A172 (cell line): Measurements from ENCODE around the gene OR5D16. TPM values are rescaled to one million over a fixed set of nuclear protein-coding genes. Genes with fewer than 3 reads are reported as not detected.
"Not testable (repeated sequence)": the region's sequence is repeated elsewhere in the genome, so short reads cannot be mapped to it uniquely, and the experiment has no call there.

ENCODE experiments used
- DNase-seq: peaks from one replicate; pipeline ENCODE4 v3.0.0-alpha.2; 2015; ENCODE audit warnings: low spot score
- total RNA-seq: library from RNA; depleted of rRNA; stranded (reverse); fragments of >200 nt; shearing (Covaris generic); gene quantifications from 2 replicates; pipeline ENCODE4 v1.2.3, GENCODE V29; 2014; rRNA removed

OR5D16 gene
- total RNA-seq: not detected in 2 replicates

DNA sequence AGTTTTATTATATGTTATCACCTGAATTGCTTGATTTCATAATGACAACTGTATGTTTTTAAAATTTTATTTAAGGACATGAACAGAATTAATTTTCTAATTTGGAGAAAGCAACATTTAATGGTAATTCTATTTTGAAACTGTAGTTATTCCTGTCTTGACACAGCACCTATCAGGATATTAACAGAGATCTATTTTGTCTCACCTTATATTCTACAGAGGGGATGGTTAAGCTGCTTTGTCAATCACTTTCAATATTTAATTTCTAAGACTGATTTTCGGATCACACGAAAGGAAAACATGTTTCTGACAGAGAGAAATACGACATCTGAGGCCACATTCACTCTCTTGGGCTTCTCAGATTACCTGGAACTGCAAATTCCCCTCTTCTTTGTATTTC is at the start of gene OR5D16:
OR5D16 (plus strand) TSS at position 301 of the 400 bp plus-strand sequence; CDS start at position 301, 0 bp downstream.
- no peak for DNase-seq

DNA sequence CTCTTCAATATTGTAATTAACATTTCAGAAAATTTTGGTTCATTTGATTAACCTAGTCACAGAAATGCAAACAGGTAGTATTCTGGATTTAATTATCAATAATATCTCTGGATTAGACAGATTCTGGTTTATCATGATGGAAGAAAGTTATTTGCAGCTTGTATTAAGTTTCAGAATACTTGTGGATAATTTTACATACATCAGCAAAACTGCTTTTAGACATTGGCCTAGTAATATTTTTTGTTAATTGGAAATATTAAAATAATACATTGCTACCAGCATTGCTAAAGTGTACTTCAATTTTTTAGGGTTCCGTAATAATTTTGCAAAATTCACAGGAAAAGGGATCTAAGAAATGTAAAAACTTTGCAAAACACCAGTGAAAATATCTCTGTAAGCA is 46.9 kb upstream of the OR5D16 start:
- DNase-seq: no peak

DNA sequence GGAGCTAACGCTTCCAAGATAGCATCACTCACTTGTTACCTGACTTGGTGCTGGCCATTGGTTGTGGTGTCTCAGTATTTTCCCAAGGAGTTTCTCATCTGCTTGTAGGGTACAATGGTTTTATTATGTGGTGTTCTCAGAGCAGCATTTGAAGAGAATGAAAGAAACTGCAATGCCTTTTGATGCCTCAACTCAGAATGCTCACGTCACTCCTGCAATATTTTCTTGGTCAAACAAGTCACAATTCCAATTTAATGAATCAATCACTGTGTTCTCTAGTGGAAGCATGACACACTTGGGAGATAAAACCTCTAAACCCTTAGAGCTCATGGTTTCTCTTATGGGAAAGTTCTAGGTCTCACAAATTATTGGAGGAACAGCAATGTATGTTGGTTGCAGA is 45.2 kb upstream of the OR5D16 start:
- no peak for DNase-seq

DNA sequence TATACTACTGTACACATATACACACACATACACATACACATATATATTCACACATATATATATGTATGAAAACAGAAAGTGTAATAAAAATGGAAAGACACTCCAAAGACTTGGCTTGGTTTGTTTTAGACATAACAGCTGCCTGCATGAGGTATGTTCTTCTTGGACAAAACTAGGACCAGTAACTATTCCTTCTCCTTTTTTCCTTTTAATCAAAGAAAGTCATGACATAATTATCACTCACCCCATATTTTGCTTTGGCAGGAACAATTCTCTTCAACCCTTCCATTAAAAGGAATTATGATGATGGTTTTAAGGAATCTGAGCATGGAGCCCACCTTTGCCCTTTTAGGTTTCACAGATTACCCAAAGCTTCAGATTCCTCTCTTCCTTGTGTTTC is 43.3 kb upstream of the OR5D16 start, which contains the start of gene OR5D14:
OR5D14 (plus strand) TSS at position 301 of the 400 bp plus-strand sequence; CDS start at position 301, 0 bp downstream.
- no peak for DNase-seq

DNA sequence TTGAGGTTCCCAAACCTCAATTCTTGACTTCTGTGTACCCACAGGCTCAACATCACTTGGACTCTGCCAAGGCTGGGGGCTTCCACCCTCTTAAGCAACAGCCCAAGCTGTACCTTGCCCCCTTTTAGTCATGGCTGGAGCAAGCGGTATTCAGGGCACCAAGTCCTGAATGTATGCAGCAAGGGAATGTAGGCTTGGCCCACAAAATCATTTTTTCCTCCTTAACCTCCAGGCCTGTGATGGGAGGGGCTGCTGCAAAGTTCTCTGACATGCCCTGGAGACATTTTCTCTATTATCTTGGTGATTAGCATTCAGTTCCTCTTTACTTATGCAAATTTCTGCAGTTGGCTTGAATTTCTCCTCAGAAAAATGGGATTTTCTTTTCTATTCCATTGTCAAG is 32.3 kb upstream of the OR5D16 start:
- no peak for DNase-seq

DNA sequence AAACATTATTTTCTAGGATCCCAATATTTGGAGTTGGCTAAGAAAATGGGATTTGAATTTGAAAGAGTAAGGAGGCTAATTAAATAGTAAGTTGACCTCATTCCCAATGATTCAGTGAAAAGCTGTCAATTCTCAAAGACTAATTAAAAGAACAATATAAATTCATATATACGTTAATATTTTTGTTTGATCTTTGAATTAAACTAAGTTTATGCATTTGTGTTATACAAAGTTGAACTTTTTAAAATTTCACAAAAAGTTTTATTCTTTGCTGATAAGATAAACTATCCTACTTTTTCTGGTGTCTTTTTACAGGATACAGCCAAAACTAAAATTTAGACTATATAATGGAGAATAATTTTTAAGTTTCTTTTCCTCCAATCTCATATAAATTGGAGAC is 27.5 kb upstream of the OR5D16 start, which contains the start of gene OR5L1:
OR5L1 (plus strand) TSS at position 301 of the 400 bp plus-strand sequence. CDS start 100 bp downstream, outside the sequence.
- DNase-seq: no peak

DNA sequence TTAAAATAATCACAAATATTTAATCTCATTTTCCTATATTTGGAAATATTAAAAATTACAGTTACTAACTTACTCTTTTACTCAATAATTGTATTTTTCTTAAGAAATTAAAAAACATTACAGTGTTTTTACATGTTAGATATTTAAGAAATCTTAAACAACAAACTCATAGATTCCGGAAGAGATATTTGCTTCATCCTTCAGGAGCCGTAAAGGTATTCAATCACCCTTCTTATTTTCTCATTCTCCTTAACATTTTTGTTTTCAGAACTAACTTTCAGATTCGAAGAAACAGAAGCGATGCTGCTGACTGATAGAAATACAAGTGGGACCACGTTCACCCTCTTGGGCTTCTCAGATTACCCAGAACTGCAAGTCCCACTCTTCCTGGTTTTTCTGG is 19.2 kb upstream of the OR5D16 start, which contains the start of gene OR5D18:
OR5D18 (plus strand) TSS at position 301 of the 400 bp plus-strand sequence; CDS start at position 301, 0 bp downstream.
- DNase-seq: no peak

DNA sequence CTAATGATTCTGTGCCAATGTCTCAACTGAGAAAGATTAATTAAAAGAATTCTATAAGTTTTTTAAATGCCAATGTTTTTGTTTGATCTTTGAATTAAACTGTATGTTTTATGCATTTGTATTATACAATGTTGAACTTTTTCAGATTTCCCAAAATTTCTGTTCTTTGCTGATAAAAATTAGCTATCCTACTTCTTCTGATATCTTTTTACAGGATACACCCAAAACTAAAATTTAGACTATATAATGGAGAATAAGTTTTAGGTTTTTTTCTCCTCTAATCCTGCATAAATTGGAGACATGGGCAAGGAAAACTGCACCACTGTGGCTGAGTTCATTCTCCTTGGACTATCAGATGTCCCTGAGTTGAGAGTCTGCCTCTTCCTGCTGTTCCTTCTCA is 11.6 kb upstream of the OR5D16 start, which contains the start of gene OR5L2:
OR5L2 (plus strand) TSS at position 301 of the 400 bp plus-strand sequence; CDS start at position 301, 0 bp downstream.
- DNase-seq: no peak

DNA sequence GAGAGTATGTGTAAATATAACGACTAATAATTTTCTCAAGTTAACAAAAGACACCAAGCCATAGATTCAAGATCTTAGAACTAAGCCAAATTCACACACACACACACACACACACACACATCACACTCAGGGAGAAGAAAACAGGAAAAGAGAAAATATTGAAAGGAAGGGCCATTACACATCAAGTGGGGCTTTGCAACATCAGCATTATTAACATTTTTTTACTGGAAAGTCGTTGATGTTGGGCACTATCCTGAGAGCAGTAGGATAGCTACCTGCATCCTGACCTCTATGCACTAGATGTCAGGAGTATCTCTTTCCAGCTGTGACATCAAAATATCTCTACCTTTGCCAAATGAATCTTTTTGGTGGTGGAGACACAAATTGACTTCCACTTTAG is 8.9 kb downstream of the OR5D16 start:
- no peak for DNase-seq

DNA sequence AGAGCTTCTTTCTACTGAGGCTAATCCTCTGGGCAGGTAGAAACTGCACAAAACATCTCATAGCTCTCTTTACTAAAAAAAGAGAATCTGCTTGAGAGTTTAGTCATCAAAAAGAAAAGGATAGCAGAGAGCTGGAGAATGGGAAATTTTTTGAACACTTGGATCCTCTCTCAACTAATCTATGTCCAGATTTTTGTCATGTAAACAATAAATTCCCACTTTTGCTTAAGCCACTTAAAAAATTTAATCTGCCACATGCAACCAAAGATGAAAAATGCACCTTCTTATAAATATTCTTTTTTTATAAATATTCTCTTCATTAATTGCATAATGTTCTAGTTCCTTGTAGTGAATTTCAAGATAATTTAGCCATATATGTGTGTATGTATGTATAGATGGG is 10.5 kb downstream of the OR5D16 start:
- no peak for DNase-seq

DNA sequence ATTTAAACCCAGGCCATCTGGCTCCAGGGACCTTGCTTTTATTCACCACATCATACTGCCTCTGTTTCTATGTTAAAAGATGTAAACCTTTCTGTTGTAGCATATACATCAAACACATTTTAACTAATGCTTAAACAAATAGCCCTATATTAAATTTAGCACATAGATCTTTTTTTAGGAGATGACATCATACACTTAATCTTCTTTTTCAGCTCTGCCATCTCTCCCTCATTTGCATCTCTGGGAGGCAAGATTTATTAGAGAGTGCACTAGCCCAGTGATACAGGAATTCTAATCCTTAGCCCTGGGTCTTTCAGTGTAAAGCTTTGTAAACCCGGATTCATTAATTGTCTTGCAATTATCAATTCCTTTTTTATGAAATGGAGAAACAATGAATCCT is 13.6 kb downstream of the OR5D16 start:
- DNase-seq: no peak

DNA sequence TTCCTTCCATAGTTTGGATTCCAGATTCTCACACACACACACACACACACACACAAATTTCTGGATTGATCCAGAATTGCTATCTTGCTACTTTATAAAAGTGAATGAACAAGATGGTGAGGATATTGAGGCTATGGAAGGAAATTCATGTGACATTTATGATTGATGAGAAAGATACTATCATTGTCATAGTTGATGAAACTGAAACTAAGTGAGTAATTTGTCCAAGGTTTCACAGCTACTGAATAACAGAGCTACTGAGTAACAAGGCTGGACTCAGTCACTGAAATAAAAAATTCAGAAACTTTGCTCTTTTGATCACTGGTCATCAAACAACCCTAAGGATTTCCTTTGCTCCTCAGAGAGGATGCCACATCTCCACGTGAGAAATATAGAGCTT is 16.2 kb downstream of the OR5D16 start:
- no peak for DNase-seq

DNA sequence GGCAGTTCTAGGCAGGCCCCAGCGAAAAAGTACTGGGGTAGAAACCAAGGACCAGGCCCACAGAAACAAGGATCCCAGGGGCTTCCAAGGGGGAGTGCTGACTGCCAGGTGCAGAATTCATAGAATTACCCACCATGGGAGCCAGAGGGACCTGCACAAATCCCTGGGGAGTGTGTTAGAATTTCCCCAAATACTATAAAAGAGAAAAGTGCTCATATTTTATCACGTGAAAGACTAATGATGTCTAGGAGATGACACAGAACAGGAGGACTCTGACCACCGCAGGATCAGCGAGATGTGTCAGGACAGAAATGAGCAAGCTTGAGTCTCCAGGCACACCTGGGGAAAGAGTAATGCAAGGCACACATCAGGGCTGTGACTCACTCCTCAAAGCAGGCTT is 28.8 kb downstream of the OR5D16 start:
- DNase-seq: not testable (repeated sequence)

DNA sequence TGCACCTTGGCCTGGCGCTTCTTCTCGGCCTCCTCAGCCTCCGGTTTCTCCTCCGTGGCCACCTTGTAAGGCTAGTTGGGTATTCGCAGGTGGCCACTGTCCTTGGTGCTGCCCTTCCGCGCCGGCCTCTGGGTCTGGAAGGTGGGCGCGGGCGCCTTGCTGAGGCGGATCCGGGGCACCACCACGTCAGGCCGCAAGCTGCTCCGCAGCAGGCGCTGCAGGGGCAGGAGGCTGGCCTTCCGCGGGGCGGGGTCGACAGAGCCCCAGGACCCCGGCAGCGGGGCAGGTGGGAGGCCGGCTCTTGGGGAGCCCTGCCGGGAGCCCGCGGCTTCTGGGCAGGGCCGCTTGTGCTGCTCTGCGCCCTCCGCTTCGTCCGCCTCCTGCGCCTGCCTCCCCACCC is 34.2 kb downstream of the OR5D16 start:
- DNase-seq: not testable (repeated sequence)

DNA sequence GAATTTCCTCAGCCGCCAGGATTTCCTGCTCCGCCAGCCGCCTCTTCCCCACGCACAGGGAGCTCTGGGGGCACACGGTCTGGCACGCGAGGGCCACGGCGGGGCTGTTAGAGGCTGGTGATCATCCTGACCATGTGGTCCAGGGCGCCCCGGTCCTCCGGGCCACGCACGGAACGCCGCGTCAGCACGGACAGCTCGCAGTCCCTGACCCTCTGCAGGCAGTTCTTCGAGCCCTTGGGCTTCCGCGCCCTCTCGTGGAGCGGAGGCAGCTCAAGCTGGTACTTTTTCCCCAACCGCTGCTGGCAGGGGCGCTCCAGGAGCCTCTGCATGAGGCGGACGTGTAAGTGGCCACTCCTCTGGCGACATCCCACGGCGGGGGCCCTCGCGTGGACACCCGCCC is 34.6 kb downstream of the OR5D16 start:
- DNase-seq: not testable (repeated sequence)

DNA sequence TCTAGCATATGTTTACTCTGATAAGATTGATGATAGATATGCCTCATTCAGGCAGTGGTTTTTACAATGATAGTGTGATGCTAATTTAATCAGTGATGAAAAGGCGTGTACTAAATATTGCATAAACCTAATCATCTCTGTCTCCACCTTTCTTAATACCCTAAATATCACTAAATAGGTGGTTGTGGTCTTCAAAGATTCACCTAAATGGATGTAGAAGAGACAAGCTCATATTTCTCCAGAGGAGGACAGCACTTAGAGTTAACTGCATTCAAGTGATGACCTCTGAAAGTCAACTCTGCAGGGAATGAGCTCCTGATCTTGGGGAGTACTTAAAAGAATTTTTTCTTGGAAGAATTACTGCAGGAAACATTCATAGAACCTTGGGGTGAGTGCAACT is 44.4 kb downstream of the OR5D16 start, which contains the start of gene TRIM51:
TRIM51 (plus strand) TSS at position 301 of the 400 bp plus-strand sequence. CDS start 2,132 bp downstream, outside the sequence.
- not testable (repeated sequence) for DNase-seq

DNA sequence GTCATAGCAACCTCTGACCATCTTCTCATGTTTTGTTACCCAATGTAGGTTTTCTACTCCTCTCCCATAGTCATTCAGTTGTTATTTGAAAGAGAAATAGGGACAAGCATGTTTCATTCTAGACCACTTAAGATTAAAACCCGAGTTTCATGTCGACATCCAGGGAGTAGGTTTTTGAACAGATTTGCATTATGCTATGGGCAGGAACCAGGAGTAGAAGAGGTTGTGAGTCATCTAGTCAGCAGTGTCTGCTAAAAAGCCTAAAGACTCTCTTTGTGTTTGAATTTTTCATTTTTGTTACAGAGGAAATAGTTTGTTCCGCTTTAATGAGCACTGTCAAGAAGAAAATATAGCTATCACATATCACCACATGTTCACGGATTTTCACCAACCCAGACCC is 46.4 kb downstream of the OR5D16 start:
- DNase-seq: not testable (repeated sequence)

DNA sequence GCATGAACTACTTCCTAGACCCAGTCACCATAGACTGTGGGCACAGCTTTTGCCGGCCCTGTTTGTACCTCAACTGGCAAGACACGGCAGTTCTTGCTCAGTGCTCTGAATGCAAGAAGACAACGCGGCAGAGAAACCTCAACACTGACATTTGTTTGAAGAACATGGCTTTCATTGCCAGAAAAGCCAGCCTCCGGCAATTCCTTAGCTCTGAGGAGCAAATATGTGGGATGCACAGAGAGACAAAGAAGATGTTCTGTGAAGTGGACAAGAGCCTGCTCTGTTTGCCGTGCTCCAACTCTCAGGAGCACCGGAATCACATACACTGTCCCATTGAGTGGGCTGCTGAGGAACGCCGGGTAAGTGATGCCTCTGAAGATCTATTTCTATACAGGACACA is 46.9 kb downstream of the OR5D16 start:
- DNase-seq: not testable (repeated sequence)

Other genes starting within 250 kb of the OR5D16 start
- not detected in 2 replicates for gene OR4C11, start 231.1 kb upstream of the OR5D16 start, total RNA-seq
- gene OR4P4, start 203.6 kb upstream of the OR5D16 start, total RNA-seq: not detected in 2 replicates
- gene OR4S2, start 190.4 kb upstream of the OR5D16 start, total RNA-seq: not detected in 2 replicates
- not detected in 2 replicates for gene OR4C6, start 176.6 kb upstream of the OR5D16 start, total RNA-seq
- gene OR5D13, start 65.3 kb upstream of the OR5D16 start, total RNA-seq: not detected in 2 replicates
- gene OR5D14, start 43.2 kb upstream of the OR5D16 start, total RNA-seq: not detected in 2 replicates
- not detected in 2 replicates for gene OR5L1, start 27.4 kb upstream of the OR5D16 start, total RNA-seq
- not detected in 2 replicates for gene OR5D18, start 19.1 kb upstream of the OR5D16 start, total RNA-seq
- not detected in 2 replicates for gene OR5L2, start 11.5 kb upstream of the OR5D16 start, total RNA-seq
- not detected in 2 replicates for gene TRIM51, start 44.5 kb downstream of the OR5D16 start, total RNA-seq
- not detected in 2 replicates for gene OR5W2, start 75.8 kb downstream of the OR5D16 start, total RNA-seq
- not detected in 2 replicates for gene OR5I1, start 97.6 kb downstream of the OR5D16 start, total RNA-seq
- gene OR10AG1, start 131.2 kb downstream of the OR5D16 start, total RNA-seq: not detected in 2 replicates
- gene OR5F1, start 155.9 kb downstream of the OR5D16 start, total RNA-seq: not detected in 2 replicates
- gene OR5AS1, start 188.9 kb downstream of the OR5D16 start, total RNA-seq: not detected in 2 replicates